HL-60/S4 treated with retinoic acid at 250 ng/mL for 4 days and 3 days (cell line): ENCODE data around the gene HDAC1.

Experiments
- in situ Hi-C: fragments of 300-500 bp; cut with MboI; formaldehyde crosslinking; loops from 2 replicates; pipeline ENCODE4 v1.7.0; 2022; ENCODE audit warnings: low sequenced_read_pairs

HDAC1 gene

GRCh38 chr1:32365445-32365844 lies 73.6 kb downstream of the HDAC1 start:
- in situ Hi-C loops, result no loop called here

- in situ Hi-C loops, result no loop called here
These were observed 76.2 kb downstream of the HDAC1 start for GRCh38 chr1:32367912-32368635.

- in situ Hi-C loops, result no loop called here
These were observed 80.4 kb downstream of the HDAC1 start for GRCh38 chr1:32372149-32372756.

- in situ Hi-C loops, result no loop called here
These were observed 82.2 kb downstream of the HDAC1 start for GRCh38 chr1:32373996-32374592.

GRCh38 chr1:32376199-32376598 lies 84.3 kb downstream of the HDAC1 start:
- in situ Hi-C loops, result no loop called here

GRCh38 chr1:32377541-32378220 lies 85.8 kb downstream of the HDAC1 start:
- in situ Hi-C loops, result no loop called here

GRCh38 chr1:32380057-32380456 lies 88.2 kb downstream of the HDAC1 start:
- in situ Hi-C loops, result no loop called here
